Stomach (tissue), 9 donors: ENCODE results near the gene HYKK. TPM values are rescaled to one million over a fixed set of nuclear protein-coding genes. Genes with fewer than 3 reads are reported as not detected.
A peak's percentile ranks its signal among the peaks of the same experiment; 100 is the strongest.
"Not testable (repeated sequence)": the region's sequence is repeated elsewhere in the genome, so short reads cannot be mapped to it uniquely, and the experiment has no call there.

Source experiments
- DNase-seq, 2 donors: peaks; one replicate each; pipeline versions ENCODE4 v3.0.0 to v3.0.0-alpha.2; 2013 to 2019
- H3K27ac ChIP-seq, 5 donors: fragments of 200-600 bp in 4 of 5; sonication (generic) in 4 of 5; one replicate each; pipeline ENCODE4 v1.5.1; 2013 to 2019; ENCODE audit warnings: mild to moderate bottlenecking in 1 of 5, moderate library complexity in 1 of 5
- H3K27me3 ChIP-seq, 3 donors: fragments of 200-600 bp; sonication (generic); one replicate each; pipeline ENCODE4 v1.5.1; 2017 to 2019; ENCODE audit warnings: mixed run types in 1 of 3
- H3K36me3 ChIP-seq, 4 donors: fragments of 200-600 bp; sonication (generic); 1 replicate in 3 of 4; 2 replicates in 1 of 4; pipeline ENCODE4 v1.5.1; 2016 to 2019
- H3K4me1 ChIP-seq, 4 donors: fragments of 200-600 bp; sonication (generic); one replicate each; pipeline ENCODE4 v1.5.1; 2016 to 2019
- H3K4me3 ChIP-seq, 4 donors: fragments of 200-600 bp; sonication (generic) in 3 of 4; one replicate each; pipeline ENCODE4 v1.5.1; 2016 to 2019; ENCODE audit warnings: mild to moderate bottlenecking in 1 of 4
- H3K9me3 ChIP-seq, 4 donors: fragments of 200-600 bp; sonication (generic); one replicate each; pipeline ENCODE4 v1.5.1; 2016 to 2019
- CTCF ChIP-seq, 7 experiments: fragments of 450-650 bp in 4 of 7; fragments of 200-600 bp in 3 of 7; sonication (generic) in 3 of 7; IDR thresholded peaks; one replicate each; pipeline ENCODE4 v1.5.1; 2016 to 2019; ENCODE audit warnings: antibody characterized with exemption in 7 of 7, control low read depth in 2 of 7, mild to moderate bottlenecking in 1 of 7
- EP300 ChIP-seq: sonication (generic); formaldehyde crosslinking; IDR thresholded peaks from one replicate; pipeline ENCODE4 v1.6.1; 2017; ENCODE audit warnings: antibody characterized with exemption
- POLR2A ChIP-seq, 4 donors: fragments of 450-650 bp; IDR thresholded peaks; one replicate each; pipeline ENCODE4 v1.6.1; 2016; ENCODE audit warnings: antibody characterized with exemption in 4 of 4, control low read depth in 2 of 4, mild to moderate bottlenecking in 1 of 4, moderate library complexity in 1 of 4
- POLR2AphosphoS5 ChIP-seq, 3 donors: sonication (generic); formaldehyde crosslinking; IDR thresholded peaks; one replicate each; pipeline ENCODE4 v1.6.1; 2016; ENCODE audit warnings: antibody characterized with exemption in 3 of 3
- WGBS, 5 donors: extraction: QIAGEN DNeasy Blood & Tissue Kit in 3 of 5; methylation state at CpG; one replicate each; pipeline versions ENCODE4 v1.1.5 to v1.1.7; 2013 to 2018; 5-methylcytosine and 5-hydroxymethylcytosine counted together
- intact Hi-C: fragments of 100-400 bp; cut with DNase I; formaldehyde crosslinking; loops from one replicate; pipeline ENCODE4 v1.15.1; 2023; ENCODE audit warnings: low total_unique reads
- polyA plus RNA-seq, 3 donors: library from polyadenylated mRNA; stranded (reverse); fragments of 200-250 nt; gene quantifications; one replicate each; pipeline ENCODE4 v1.2.3, GENCODE V29; 2013
- total RNA-seq, 5 donors: library from RNA; depleted of rRNA; stranded (reverse); fragments of >200 nt; gene quantifications; one replicate each; pipeline versions ENCODE4 v1.1.0 to v1.2.3, GENCODE V29; 2014 to 2016
- donor health status: healthy with polysubstance abuse.
- donor health status: Bipolar disorder and iron deficiency.
- donor health status: healthy.

Gene HYKK
- total and polyA plus RNA-seq, 8 donors, result under 0.01 to 11.6 (median 5.7) TPM

DNA sequence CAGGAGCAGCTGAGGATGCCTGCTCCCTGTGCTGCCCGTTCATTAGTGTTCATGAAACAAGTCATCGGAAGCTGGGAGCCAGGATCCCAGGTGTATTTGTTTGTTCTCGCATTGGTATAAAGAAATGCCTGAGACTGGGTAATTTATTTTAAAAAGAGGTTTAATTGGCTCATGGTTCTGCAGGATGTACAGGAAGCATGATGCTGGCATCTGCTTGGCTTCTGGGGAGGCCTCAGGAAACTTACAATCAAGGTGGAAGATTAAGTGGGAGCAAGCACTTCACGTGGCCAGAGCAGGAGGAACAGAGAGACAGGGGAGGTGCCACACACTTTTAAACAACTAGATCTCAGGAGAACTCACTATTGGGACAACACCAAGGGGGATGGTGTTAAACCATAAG is 5.5 kb upstream of the HYKK start:
- Histone ChIP-seq H3K27ac (no peak overlapping the region), H3K4me1 (peaks cover 0 to 5% (median 1%) of the 10 kb centered on the region in 4 donors), H3K4me3 (no peak overlapping the region), H3K27me3 (no peaks in the 10 kb centered on the region), H3K36me3 (peaks cover 16 to 54% (median 48%) of the 10 kb centered on the region in 4 donors), H3K9me3 (no peaks in the 10 kb centered on the region)
- intact Hi-C loops, result no loop called here
- TF ChIP-seq POLR2AphosphoS5 (IDR thresholded peaks at IDR 0.05) (no peak), POLR2A (IDR thresholded peaks at IDR 0.05) (no peak), CTCF (IDR thresholded peaks at IDR 0.05) (no peak), EP300 (no peak)
- 72 to 98% (median 84%) methylated on average over 4 of the region's 4 CpGs for WGBS, 5 donors
- no peak for DNase-seq

DNA sequence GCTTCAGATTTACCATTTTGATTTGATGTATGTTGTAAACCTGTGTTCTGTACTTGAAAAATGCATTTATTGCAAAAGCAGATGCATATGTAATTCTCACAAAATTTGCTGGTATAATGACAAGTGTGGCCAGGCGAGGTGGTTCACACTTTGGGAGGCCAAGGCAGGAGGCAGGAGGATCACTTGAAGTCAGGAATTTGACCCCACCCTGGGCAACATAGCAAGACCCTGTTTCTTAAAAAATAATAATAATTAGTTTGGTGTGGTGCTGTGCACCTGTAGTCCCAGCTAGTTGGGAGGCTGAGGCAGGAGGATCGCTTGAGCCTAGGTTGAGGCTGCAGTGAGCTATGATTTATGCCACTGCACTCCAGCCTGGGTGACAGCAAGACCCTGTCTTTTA is 4.7 kb upstream of the HYKK start:
- intact Hi-C loops, result no loop called here
- Histone ChIP-seq H3K36me3 (peaks cover 10 to 46% (median 41%) of the 10 kb centered on the region in 4 donors), H3K27ac (no peak overlapping the region), H3K4me3 (no peak overlapping the region), H3K9me3 (no peaks in the 10 kb centered on the region), H3K27me3 (no peaks in the 10 kb centered on the region), H3K4me1 (peaks cover 0 to 10% (median 3%) of the 10 kb centered on the region in 4 donors)
- TF ChIP-seq POLR2AphosphoS5 (IDR thresholded peaks at IDR 0.05), result no peak
- 89 to 99% (median 95%) methylated on average over 2 of the region's 2 CpGs for WGBS, 5 donors
- DNase-seq, result no peak

DNA sequence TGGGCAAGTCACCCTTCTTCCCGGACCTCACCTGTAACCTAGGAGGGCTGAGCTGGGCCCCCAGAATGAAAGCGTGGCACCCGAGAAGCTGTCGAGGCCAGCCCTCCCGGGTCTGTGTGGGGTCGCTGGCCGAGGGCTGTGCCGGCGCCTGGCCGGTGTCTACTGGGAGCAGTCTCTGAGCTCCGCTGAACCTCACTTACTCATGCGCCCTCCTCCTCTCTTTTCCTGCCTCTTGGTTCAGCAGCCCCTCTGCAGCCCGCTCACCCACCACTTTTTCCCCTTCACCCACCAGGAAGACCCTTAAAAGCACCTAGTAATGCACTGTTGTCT is 419 bp downstream of the HYKK start:
- peaks cover 5 to 19% (median 13%) of the 10 kb centered on the region in 4 donors for H3K4me1 ChIP-seq
- peak overlapping the region; percentile 73 to 85 (median 77) for H3K4me3 ChIP-seq
- H3K9me3 ChIP-seq, result no peaks in the 10 kb centered on the region
- intact Hi-C loops, result no loop called here
- H3K36me3 ChIP-seq, result no peaks in the 10 kb centered on the region
- peaks cover 0 to 3% (median 0%) of the 10 kb centered on the region in 3 donors for H3K27me3 ChIP-seq
- peak overlapping the region; percentile 73 to 80 (median 75) for H3K27ac ChIP-seq
- TF ChIP-seq EP300 (no peak), POLR2AphosphoS5 (IDR thresholded peaks at IDR 0.05) (no peak), POLR2A (IDR thresholded peaks at IDR 0.05) (no peak), CTCF (IDR thresholded peaks at IDR 0.05) (no peak)
- 1 to 3% (median 1%) methylated on average over 7 to 13 of the region's 13 CpGs for WGBS, 5 donors
- DNase-seq, result no peak

DNA sequence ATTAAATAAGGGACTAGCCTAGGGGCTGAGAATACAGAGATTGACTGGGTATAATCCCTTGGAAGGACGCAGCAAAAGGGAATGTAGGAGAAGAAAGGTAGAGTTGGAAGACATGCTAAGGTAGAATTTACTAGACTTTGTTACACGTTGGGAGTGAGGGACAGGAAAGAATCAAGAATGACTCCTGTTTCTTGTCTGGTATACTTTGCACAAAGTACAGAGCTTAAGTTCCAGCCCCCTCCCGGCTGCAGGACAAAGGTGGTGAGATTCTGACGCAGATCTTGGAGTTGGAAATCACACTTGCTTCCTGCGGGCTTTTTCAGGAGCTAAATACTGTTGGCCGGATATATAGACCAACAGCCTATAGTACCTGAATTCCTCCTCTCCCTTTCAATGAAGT is 895 bp downstream of the HYKK start:
- TF ChIP-seq EP300 (no peak), POLR2A (IDR thresholded peaks at IDR 0.05) (no peak), POLR2AphosphoS5 (IDR thresholded peaks at IDR 0.05) (no peak), CTCF (IDR thresholded peaks at IDR 0.05) (no peak)
- Histone ChIP-seq H3K4me1 (peaks cover 5 to 19% (median 13%) of the 10 kb centered on the region in 4 donors), H3K9me3 (no peaks in the 10 kb centered on the region), H3K4me3 (peak overlapping the region; percentile 73 to 85 (median 77)), H3K36me3 (no peaks in the 10 kb centered on the region), H3K27ac (peak overlapping the region in 2 of 5 donors; percentile 75 to 80), H3K27me3 (peaks cover 0 to 3% (median 0%) of the 10 kb centered on the region in 3 donors)
- 19 to 35% (median 24%) methylated on average over 6 of the region's 6 CpGs for WGBS, 5 donors
- intact Hi-C loops, result no loop called here
- DNase-seq, result peak in 1 of 2 donors; percentile 18

DNA sequence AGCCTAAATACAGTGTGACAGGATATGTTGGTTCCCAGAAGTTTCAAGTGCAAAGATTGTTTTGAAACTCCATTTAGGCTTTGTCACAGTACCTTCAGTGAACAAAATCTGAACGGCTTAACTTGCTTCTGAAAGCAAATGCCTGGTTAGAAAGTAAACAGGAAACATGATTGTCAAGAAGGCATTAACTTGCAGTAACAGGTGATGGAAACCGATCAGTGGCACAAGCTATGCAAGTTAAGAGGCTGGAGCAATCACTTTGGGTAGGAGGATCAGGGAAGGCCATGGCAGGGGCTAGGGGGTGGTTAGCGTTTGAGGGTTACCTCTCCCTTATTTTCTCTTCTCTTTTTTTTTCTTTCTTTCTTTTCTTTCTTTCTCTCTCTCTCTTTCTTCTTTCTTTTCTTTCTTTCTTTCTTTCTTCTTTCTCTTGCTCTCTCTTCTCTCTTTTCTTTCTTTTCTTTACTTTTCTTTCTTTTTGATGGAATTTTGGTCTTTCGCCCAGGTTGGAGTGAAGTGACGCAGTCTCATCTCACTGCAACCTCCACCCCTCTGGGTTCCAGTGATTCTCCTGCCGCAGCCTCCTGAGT is 2.4 kb downstream of the HYKK start:
- DNase-seq, result peak in 1 of 2 donors; percentile 7
- H3K9me3 ChIP-seq, result no peaks in the 10 kb centered on the region
- no peak overlapping the region for H3K4me3 ChIP-seq
- TF ChIP-seq EP300 (no peak), POLR2A (IDR thresholded peaks at IDR 0.05) (no peak), CTCF (IDR thresholded peaks at IDR 0.05) (no peak), POLR2AphosphoS5 (IDR thresholded peaks at IDR 0.05) (no peak)
- 52 to 72% (median 65%) methylated on average over 6 of the region's 6 CpGs for WGBS, 5 donors
- intact Hi-C loops, result no loop called here
- peaks cover 0 to 3% (median 0%) of the 10 kb centered on the region in 3 donors for H3K27me3 ChIP-seq
- H3K4me1 ChIP-seq, result peaks cover 5 to 19% (median 13%) of the 10 kb centered on the region in 4 donors
- H3K36me3 ChIP-seq, result peaks cover 0 to 5% (median 2%) of the 10 kb centered on the region in 4 donors
- H3K27ac ChIP-seq, result no peak overlapping the region

- intact Hi-C loops, H3K4me1 ChIP-seq: not testable (repeated sequence)
- WGBS, 5 donors, result 87 to 100% (median 94%) methylated on average over 2 of the region's 3 CpGs
Measured at GRCh38 chr15:78520035-78520434, 12.7 kb downstream of the HYKK start.

More at GRCh38 chr15:78520035-78520434, 12.7 kb downstream of the HYKK start:
- H3K4me3 ChIP-seq, H3K27ac ChIP-seq, DNase-seq, H3K9me3 ChIP-seq, H3K27me3 ChIP-seq: not testable (repeated sequence)
- H3K36me3 ChIP-seq, result peaks cover 6 to 44% (median 28%) of the 10 kb centered on the region in 4 donors
